GM21737 (cell line): ENCODE results near the gene SNX24.
"Not testable (repeated sequence)": the region's sequence is repeated elsewhere in the genome, so short reads cannot be mapped to it uniquely, and the experiment has no call there.

Experiments
- ATAC-seq: cut with Tn5 transposase; IDR thresholded peaks from one replicate; pipeline ENCODE4 v1.9.1; 2021; ENCODE audit warnings: mild to moderate bottlenecking, moderate library complexity; ENCODE audit not compliant: unreplicated experiment

Gene SNX24

GRCh38 chr5:122870219-122870856 lies 24.9 kb downstream of the SNX24 start:
- ATAC-seq = no peak

GRCh38 chr5:122871661-122872060 lies 26.2 kb downstream of the SNX24 start:
- ATAC-seq = no peak

GRCh38 chr5:122874179-122874875 lies 28.9 kb downstream of the SNX24 start:
- no peak for ATAC-seq

- ATAC-seq = peak; percentile 46
Observed at GRCh38 chr5:122877518-122877917, 32.1 kb downstream of the SNX24 start.

GRCh38 chr5:122879076-122879475 lies 33.7 kb downstream of the SNX24 start:
- no peak for ATAC-seq

- ATAC-seq = no peak
Observed at GRCh38 chr5:122880170-122880689, 34.8 kb downstream of the SNX24 start.

GRCh38 chr5:122880749-122881148 lies 35.3 kb downstream of the SNX24 start:
- peak; percentile 73 for ATAC-seq

GRCh38 chr5:122882831-122883230 lies 37.4 kb downstream of the SNX24 start:
- no peak for ATAC-seq

- no peak for ATAC-seq
Observed at GRCh38 chr5:122885045-122885517, 39.7 kb downstream of the SNX24 start.

GRCh38 chr5:122885891-122886290 lies 40.5 kb downstream of the SNX24 start:
- ATAC-seq = no peak

- ATAC-seq = no peak
Observed at GRCh38 chr5:122895141-122895540, 49.7 kb downstream of the SNX24 start.

GRCh38 chr5:122896598-122897282 lies 51.3 kb downstream of the SNX24 start:
- ATAC-seq = no peak

GRCh38 chr5:122897283-122897602 lies 51.8 kb downstream of the SNX24 start:
- no peak for ATAC-seq

- ATAC-seq = no peak
Observed at GRCh38 chr5:122901346-122901745, 55.9 kb downstream of the SNX24 start.

GRCh38 chr5:122902263-122902662 lies 56.9 kb downstream of the SNX24 start:
- ATAC-seq = no peak

- no peak for ATAC-seq
Observed at GRCh38 chr5:122906768-122907167, 61.4 kb downstream of the SNX24 start.

- no peak for ATAC-seq
Observed at GRCh38 chr5:122907276-122907675, 61.9 kb downstream of the SNX24 start.

- no peak for ATAC-seq
Observed at GRCh38 chr5:122908108-122908507, 62.7 kb downstream of the SNX24 start.

- ATAC-seq = no peak
Observed at GRCh38 chr5:122908662-122909061, 63.2 kb downstream of the SNX24 start.

- no peak for ATAC-seq
Observed at GRCh38 chr5:122909470-122910100, 64.2 kb downstream of the SNX24 start.

- not testable (repeated sequence) for ATAC-seq
Observed at GRCh38 chr5:122913436-122913835, 68.0 kb downstream of the SNX24 start.
